ENCODE data around the gene FLT1.

FLT1 gene

GRCh38 chr13:28496188-28496564 lies 1.2 kb upstream of the FLT1 start:
- no peak for DNase-seq
- Histone ChIP-seq H3K4me1 (peaks cover 14% of the 10 kb centered on the region), H3K4me3 (ENCODE audit: low read depth, low read length) (no peak overlapping the region), H3K27me3 (peaks cover 45% of the 10 kb centered on the region), H3K9me3 (no peaks in the 10 kb centered on the region), H3K36me3 (no peaks in the 10 kb centered on the region)
- no peak for TF ChIP-seq CTCF (IDR thresholded peaks at IDR 0.05; ENCODE audit: low read depth, low read length)

- DNase-seq, result no peak
- Histone ChIP-seq H3K36me3 (no peaks in the 10 kb centered on the region), H3K4me3 (ENCODE audit: low read depth, low read length) (peak overlapping the region; percentile 51; the same call in 1 of the 2 replicates)
These were observed 735 bp upstream of the FLT1 start for GRCh38 chr13:28495538-28496187.

GRCh38 chr13:28494504-28494777 lies 487 bp downstream of the FLT1 start:
- peaks cover 45% of the 10 kb centered on the region for H3K27me3 ChIP-seq
- TF ChIP-seq CTCF (IDR thresholded peaks at IDR 0.05; ENCODE audit: low read depth, low read length), result no peak
- no peaks in the 10 kb centered on the region for H3K36me3 ChIP-seq
- peak; percentile 19 for DNase-seq
- no peaks in the 10 kb centered on the region for H3K9me3 ChIP-seq
- peaks cover 6% of the 10 kb centered on the region for H3K4me1 ChIP-seq
- peak overlapping the region; percentile 51 for H3K4me3 ChIP-seq (ENCODE audit: low read depth, low read length)

More at GRCh38 chr13:28495538-28496187, 735 bp upstream of the FLT1 start:
- Histone ChIP-seq H3K27me3 (peaks cover 45% of the 10 kb centered on the region), H3K9me3 (no peaks in the 10 kb centered on the region), H3K4me1 (peaks cover 14% of the 10 kb centered on the region)
- no peak for TF ChIP-seq CTCF (IDR thresholded peaks at IDR 0.05; ENCODE audit: low read depth, low read length)

- TF ChIP-seq CTCF (IDR thresholded peaks at IDR 0.05; ENCODE audit: low read depth, low read length), result no peak
- H3K9me3 ChIP-seq, result no peaks in the 10 kb centered on the region
- H3K4me1 ChIP-seq, result peaks cover 4% of the 10 kb centered on the region; the same call in 1 of the 2 replicates
- DNase-seq, result peak; percentile 19
- peaks cover 45% of the 10 kb centered on the region for H3K27me3 ChIP-seq
- H3K36me3 ChIP-seq, result no peaks in the 10 kb centered on the region
- H3K4me3 ChIP-seq (ENCODE audit: low read depth, low read length), result peak overlapping the region; percentile 51
These were observed 1.0 kb downstream of the FLT1 start for GRCh38 chr13:28493740-28494503.

GRCh38 chr13:28492569-28493367 lies 2.2 kb downstream of the FLT1 start:
- Histone ChIP-seq H3K9me3 (no peaks in the 10 kb centered on the region), H3K4me1 (no peaks in the 10 kb centered on the region), H3K27me3 (peaks cover 45% of the 10 kb centered on the region), H3K36me3 (no peaks in the 10 kb centered on the region), H3K4me3 (ENCODE audit: low read depth, low read length) (no peak overlapping the region)
- no peak for TF ChIP-seq CTCF (IDR thresholded peaks at IDR 0.05; ENCODE audit: low read depth, low read length)
- DNase-seq, result no peak
